HCT116 (cell line): ENCODE results near the gene FOXD4L3. TPM values are rescaled to one million over a fixed set of nuclear protein-coding genes. Genes with fewer than 3 reads are reported as not detected.
"Not testable (repeated sequence)": the region's sequence is repeated elsewhere in the genome, so short reads cannot be mapped to it uniquely, and the experiment has no call there.

Experiments used
- ATAC-seq: fragments of 200-7000 bp; cut with Tn5 transposase; 2 replicates; pipeline ENCODE4 v1.9.1; 2020; ENCODE audit warnings: mild to moderate bottlenecking, moderate library complexity
- BruUV-seq: library from RNA; stranded (reverse); fragments of 400-500 nt; replicated peaks from 2 replicates; lab custom pipeline; 2021; lab: Mats Ljungman, UMichigan
- CTCF ChIA-PET: fragments of 300-600 bp; sonication (Branson Sonifier 250); formaldehyde crosslinking; loops from one replicate; lab custom pipeline; 2021; ENCODE audit warnings: antibody characterized with exemption; lab: Charles Lee
- POLR2A ChIA-PET: fragments of 300-600, 350-600 bp; sonication (Branson Sonifier 250); formaldehyde crosslinking; loops from one replicate; lab custom pipeline; 2021; ENCODE audit warnings: antibody characterized with exemption; lab: Charles Lee
- RAD21 ChIA-PET, 2 experiments: fragments of 300-600 bp; sonication (Branson Sonifier 250); formaldehyde crosslinking; loops; one replicate each; lab custom pipeline; 2023; ENCODE audit warnings: low total read pairs in 2 of 2; ENCODE audit not compliant: uncharacterized antibody in 2 of 2, unreplicated experiment in 2 of 2, low non-redundant PET in 1 of 2; lab: Charles Lee
- DNase-seq: peaks from one replicate; pipeline ENCODE4 v3.0.0-alpha.2; 2010; ENCODE audit warnings: low read depth, low spot score
- H2AFZ ChIP-seq: fragments of 200-600 bp; shearing (Covaris generic), sonication (generic); 2 replicates; pipeline ENCODE4 v1.6.1; 2017; ENCODE audit warnings: low read depth, mixed run types, mixed read lengths, antibody characterized with exemption, low read length; ENCODE audit not compliant: poor library complexity, severe bottlenecking
- H3K27ac ChIP-seq: 2 replicates; pipeline ENCODE4 v1.5.1; 2012; ENCODE audit warnings: low read depth, low read length
- H3K27me3 ChIP-seq: fragments of 200-600 bp; sonication (generic); 2 replicates; pipeline ENCODE4 v1.6.1; 2016; ENCODE audit warnings: mixed run types, low read length, mixed read lengths; ENCODE audit not compliant: insufficient read depth
- H3K36me3 ChIP-seq, 2 experiments: fragments of 200-500 bp in 1 of 2; fragments of 200-600 bp in 1 of 2; sonication (Bioruptor generic) in 1 of 2; sonication (generic) in 1 of 2; 2 replicates each; pipeline versions ENCODE4 v1.5.1 to v1.6.1; 2014 to 2016; ENCODE audit warnings: low read length in 2 of 2, inconsistent platforms in 1 of 2, mixed read lengths in 1 of 2, mixed run types in 1 of 2; ENCODE audit not compliant: insufficient read depth in 2 of 2, control insufficient read depth in 1 of 2
- H3K4me1 ChIP-seq, 2 experiments: fragments of 200-600 bp in 1 of 2; sonication (generic) in 1 of 2; 2 replicates each; pipeline versions ENCODE4 v1.5.1 to v1.6.1; 2012 to 2017; ENCODE audit warnings: low read length in 2 of 2, inconsistent platforms in 1 of 2, mild to moderate bottlenecking in 1 of 2, mixed read lengths in 1 of 2, mixed run types in 1 of 2, moderate library complexity in 1 of 2; ENCODE audit not compliant: insufficient read depth in 2 of 2, control insufficient read depth in 1 of 2
- H3K4me2 ChIP-seq: fragments of 200-600 bp; sonication (generic); 2 replicates; pipeline ENCODE4 v1.6.1; 2017; ENCODE audit warnings: mixed run types, low read length, mixed read lengths
- H3K4me3 ChIP-seq, 2 experiments: fragments of 200-600 bp in 1 of 2; sonication (generic) in 1 of 2; replicated peaks in 1 of 2; 2 replicates each; pipeline ENCODE4 v1.5.1; 2011 to 2016; ENCODE audit warnings: low read length in 2 of 2, control low read depth in 1 of 2, low read depth in 1 of 2, mild to moderate bottlenecking in 1 of 2, mixed read lengths in 1 of 2, mixed run types in 1 of 2
- H3K79me2 ChIP-seq: fragments of 200-600 bp; sonication (generic); 2 replicates; pipeline ENCODE4 v1.6.1; 2017; ENCODE audit warnings: mild to moderate bottlenecking, mixed run types, low read length, moderate library complexity, mixed read lengths; ENCODE audit not compliant: insufficient read depth
- H3K9ac ChIP-seq: fragments of 200-600 bp; sonication (generic); 2 replicates; pipeline ENCODE4 v1.6.1; 2016; ENCODE audit warnings: low read length, mixed read lengths
- H3K9me2 ChIP-seq: fragments of 200-600 bp; sonication (generic), shearing (Covaris generic); 2 replicates; pipeline ENCODE4 v1.6.1; 2017; ENCODE audit warnings: mixed run types, mild to moderate bottlenecking, moderate library complexity; ENCODE audit not compliant: insufficient read depth
- H3K9me3 ChIP-seq, 2 experiments: fragments of 200-500 bp in 1 of 2; fragments of 200-600 bp in 1 of 2; sonication (Bioruptor generic) in 1 of 2; sonication (generic) in 1 of 2; 2 replicates each; pipeline ENCODE4 v1.6.1; 2014 to 2017; ENCODE audit warnings: low read length in 2 of 2, mixed read lengths in 2 of 2, inconsistent platforms in 1 of 2, low read depth in 1 of 2, mild to moderate bottlenecking in 1 of 2, mixed run types in 1 of 2, moderate library complexity in 1 of 2; ENCODE audit not compliant: control insufficient read depth in 1 of 2, insufficient read depth in 1 of 2
- H4K20me1 ChIP-seq: fragments of 200-600 bp; sonication (generic), shearing (Covaris generic); 2 replicates; pipeline ENCODE4 v1.6.1; 2017; ENCODE audit warnings: mixed run types, mild to moderate bottlenecking, moderate library complexity; ENCODE audit not compliant: insufficient read depth
- intact Hi-C: fragments of 100-400 bp; cut with micrococcal nuclease; formaldehyde crosslinking; loops from 2 replicates; pipeline ENCODE4 v1.10.0; 2022
- total RNA-seq: library from RNA; stranded (reverse); gene quantifications from one replicate; pipeline ENCODE4 v1.2.1, GENCODE V29; 2021; ENCODE audit not compliant: unreplicated experiment

FOXD4L3 gene
- total RNA-seq, 1 experiment from 2014 or later = 0.25 TPM

DNA sequence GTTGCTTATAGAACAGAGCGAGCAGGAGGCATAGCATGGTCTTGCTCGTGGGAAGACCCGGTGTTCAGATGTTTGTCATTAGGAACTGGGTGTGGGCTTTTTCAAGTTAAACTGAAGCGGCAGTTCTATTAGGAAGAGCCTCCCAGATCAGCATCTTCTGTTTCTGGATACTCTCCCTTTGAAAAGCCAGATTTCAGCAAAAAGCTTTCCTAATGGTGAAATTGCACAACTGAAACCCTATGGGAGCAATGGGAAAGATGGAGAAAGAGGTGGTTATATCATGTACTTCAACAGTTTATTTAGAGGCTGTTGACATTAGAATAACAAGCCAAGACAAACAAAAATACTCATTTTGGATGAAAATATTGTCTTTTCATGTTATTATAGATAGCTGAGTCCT, 41.3 kb downstream of the FOXD4L3 start:
- H2AFZ ChIP-seq, H3K36me3 ChIP-seq, H3K9me2 ChIP-seq, H3K9ac ChIP-seq, BruUV-seq, DNase-seq, H3K9me3 ChIP-seq, H3K79me2 ChIP-seq, POLR2A ChIA-PET, ATAC-seq, H3K27me3 ChIP-seq, H3K4me1 ChIP-seq, H3K27ac ChIP-seq, RAD21 ChIA-PET, H3K4me3 ChIP-seq, H3K4me2 ChIP-seq, H4K20me1 ChIP-seq: not testable (repeated sequence)
- intact Hi-C loops = loop anchor here (10.0 kb wide), 1 partner anchor 221 kb away; no protein-coding TSS in a partner anchor
- CTCF ChIA-PET = interaction anchor here (1.6 kb wide), 1 partner anchor 224 kb away, joined by 8 read pairs; no protein-coding TSS in a partner anchor

DNA sequence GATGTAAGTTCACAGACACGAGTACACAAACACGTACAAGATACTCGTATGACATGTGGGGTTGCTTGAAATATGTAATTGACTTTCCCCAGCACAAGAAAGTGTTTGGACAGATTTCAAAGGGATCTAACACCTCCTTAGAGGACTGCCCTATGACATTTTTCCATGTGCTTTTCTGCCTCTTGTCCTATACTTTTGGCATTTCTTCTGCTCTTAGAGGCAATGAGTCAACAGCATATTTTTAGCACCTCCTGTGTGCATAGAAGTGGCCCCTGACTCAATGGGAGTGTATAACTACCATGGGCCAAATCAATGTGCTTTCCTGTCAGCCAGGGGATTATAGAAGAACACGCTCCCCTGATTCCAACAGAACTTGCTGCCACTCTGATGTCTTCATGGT, 49.0 kb downstream of the FOXD4L3 start:
- BruUV-seq, H3K27me3 ChIP-seq, H3K36me3 ChIP-seq, H3K9me2 ChIP-seq, H2AFZ ChIP-seq, H3K4me2 ChIP-seq, H3K4me3 ChIP-seq, POLR2A ChIA-PET, H4K20me1 ChIP-seq, CTCF ChIA-PET, H3K79me2 ChIP-seq, H3K27ac ChIP-seq, H3K9ac ChIP-seq, H3K9me3 ChIP-seq, RAD21 ChIA-PET, DNase-seq, H3K4me1 ChIP-seq, intact Hi-C loops, ATAC-seq: not testable (repeated sequence)

Other genes starting within 250 kb of the FOXD4L3 start
- gene ZNG1C, start 60.9 kb upstream of the FOXD4L3 start, total RNA-seq = 28.4 TPM
- 0.15 TPM for gene PGM5, start 53.7 kb downstream of the FOXD4L3 start, total RNA-seq
- not detected for gene TMEM252, start 238.0 kb downstream of the FOXD4L3 start, total RNA-seq